SU-DHL-6 (cell line): ENCODE data around the gene ZCCHC3.
A peak's percentile ranks its signal among the peaks of the same experiment; 100 is the strongest.

ENCODE experiments used
- H2AFZ ChIP-seq: fragments of 200-600 bp; sonication (generic); 2 replicates; pipeline ENCODE4 v1.6.1; 2014; ENCODE audit warnings: low read depth, mild to moderate bottlenecking, moderate library complexity, mixed read lengths, antibody characterized with exemption, low read length; ENCODE audit not compliant: severe bottlenecking
- H3F3A ChIP-seq: fragments of 200-600 bp; shearing (Covaris generic); 2 replicates; pipeline ENCODE4 v1.6.0; 2016; ENCODE audit warnings: antibody characterized with exemption, mild to moderate bottlenecking; ENCODE audit not compliant: insufficient read depth
- H3K27ac ChIP-seq: fragments of 200-600 bp; sonication (generic); 2 replicates; pipeline ENCODE4 v1.5.1; 2016; ENCODE audit warnings: low read depth, mild to moderate bottlenecking, low read length, moderate library complexity, mixed read lengths
- H3K27me3 ChIP-seq: fragments of 200-600 bp; sonication (generic), shearing (Covaris generic); 2 replicates; pipeline ENCODE4 v1.6.0; 2014; ENCODE audit warnings: mild to moderate bottlenecking, low read length
- H3K36me3 ChIP-seq: fragments of 200-600 bp; sonication (generic); 2 replicates; pipeline ENCODE4 v1.6.1; 2014; ENCODE audit warnings: mild to moderate bottlenecking, low read length, mixed read lengths
- H3K4me2 ChIP-seq: fragments of 300-600, 200-600 bp; shearing (Covaris generic), sonication (generic); 2 replicates; pipeline ENCODE4 v1.6.0; 2014; ENCODE audit warnings: low read length, low read depth, mild to moderate bottlenecking; ENCODE audit not compliant: poor library complexity, severe bottlenecking
- H3K4me3 ChIP-seq: fragments of 200-600 bp; sonication (generic); 2 replicates; pipeline ENCODE4 v1.5.1; 2014; ENCODE audit warnings: antibody characterized with exemption, low read length, mild to moderate bottlenecking, mixed read lengths; ENCODE audit not compliant: insufficient read depth, poor library complexity, severe bottlenecking
- H3K79me2 ChIP-seq: fragments of 200-600 bp; sonication (generic); 2 replicates; pipeline ENCODE4 v1.6.1; 2014; ENCODE audit warnings: mild to moderate bottlenecking, low read length, moderate library complexity; ENCODE audit not compliant: insufficient read depth
- H3K9ac ChIP-seq: fragments of 200-600 bp; sonication (generic); 2 replicates; pipeline ENCODE4 v1.7.0; 2014; ENCODE audit warnings: mild to moderate bottlenecking, low read length
- H3K9me2 ChIP-seq: fragments of 200-600 bp; sonication (generic); replicated peaks from 2 replicates; pipeline ENCODE4 v1.6.1; 2014; ENCODE audit warnings: low read length; ENCODE audit not compliant: insufficient read depth
- H3K9me3 ChIP-seq: fragments of 200-600 bp; sonication (generic); 2 replicates; pipeline ENCODE4 v1.6.1; 2014; ENCODE audit warnings: low read length, mixed read lengths; ENCODE audit not compliant: insufficient read depth
- H4K20me1 ChIP-seq: fragments of 200-600 bp; sonication (generic); 2 replicates; pipeline ENCODE4 v1.6.1; 2014; ENCODE audit warnings: low read depth, mild to moderate bottlenecking, antibody characterized with exemption, low read length, moderate library complexity, mixed read lengths
- EZH2phosphoT487 ChIP-seq: fragments of 200-600 bp; sonication (generic), shearing (Covaris generic); conservative IDR thresholded peaks from 2 replicates; pipeline ENCODE4 v1.6.1; 2018; ENCODE audit warnings: mild to moderate bottlenecking, antibody characterized with exemption, low read length, moderate library complexity, mixed read lengths
- TF ChIP-seq, protein P1 (sequence below): fragments of 200-600 bp; sonication (generic); IDR thresholded peaks from one replicate; pipeline ENCODE4 v1.5.1; 2017; ENCODE audit warnings: antibody characterized with exemption, mild to moderate bottlenecking, low read length, moderate library complexity; ENCODE audit not compliant: insufficient read depth, poor library complexity, severe bottlenecking

The ZCCHC3 gene

GRCh38 chr20:309841-310644, 12.7 kb downstream of the ZCCHC3 start:
- H3K4me2 ChIP-seq = peak overlapping the region; percentile 32
- no peaks in the 10 kb centered on the region for H3F3A ChIP-seq
- H3K4me3 ChIP-seq = no peak overlapping the region
- no peaks in the 10 kb centered on the region for H3K79me2 ChIP-seq
- TF ChIP-seq, protein P1, sequence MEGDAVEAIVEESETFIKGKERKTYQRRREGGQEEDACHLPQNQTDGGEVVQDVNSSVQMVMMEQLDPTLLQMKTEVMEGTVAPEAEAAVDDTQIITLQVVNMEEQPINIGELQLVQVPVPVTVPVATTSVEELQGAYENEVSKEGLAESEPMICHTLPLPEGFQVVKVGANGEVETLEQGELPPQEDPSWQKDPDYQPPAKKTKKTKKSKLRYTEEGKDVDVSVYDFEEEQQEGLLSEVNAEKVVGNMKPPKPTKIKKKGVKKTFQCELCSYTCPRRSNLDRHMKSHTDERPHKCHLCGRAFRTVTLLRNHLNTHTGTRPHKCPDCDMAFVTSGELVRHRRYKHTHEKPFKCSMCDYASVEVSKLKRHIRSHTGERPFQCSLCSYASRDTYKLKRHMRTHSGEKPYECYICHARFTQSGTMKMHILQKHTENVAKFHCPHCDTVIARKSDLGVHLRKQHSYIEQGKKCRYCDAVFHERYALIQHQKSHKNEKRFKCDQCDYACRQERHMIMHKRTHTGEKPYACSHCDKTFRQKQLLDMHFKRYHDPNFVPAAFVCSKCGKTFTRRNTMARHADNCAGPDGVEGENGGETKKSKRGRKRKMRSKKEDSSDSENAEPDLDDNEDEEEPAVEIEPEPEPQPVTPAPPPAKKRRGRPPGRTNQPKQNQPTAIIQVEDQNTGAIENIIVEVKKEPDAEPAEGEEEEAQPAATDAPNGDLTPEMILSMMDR = no peak
- TF ChIP-seq EZH2phosphoT487 = no peak
- no peak overlapping the region for H2AFZ ChIP-seq
- no peaks in the 10 kb centered on the region for H3K9me3 ChIP-seq
- no peaks in the 10 kb centered on the region for H3K36me3 ChIP-seq
- H3K9me2 ChIP-seq = no peaks in the 10 kb centered on the region
- H3K27me3 ChIP-seq = no peaks in the 10 kb centered on the region
- no peak overlapping the region for H3K27ac ChIP-seq
- no peak overlapping the region for H3K9ac ChIP-seq
- H4K20me1 ChIP-seq = no peaks in the 10 kb centered on the region

DNA sequence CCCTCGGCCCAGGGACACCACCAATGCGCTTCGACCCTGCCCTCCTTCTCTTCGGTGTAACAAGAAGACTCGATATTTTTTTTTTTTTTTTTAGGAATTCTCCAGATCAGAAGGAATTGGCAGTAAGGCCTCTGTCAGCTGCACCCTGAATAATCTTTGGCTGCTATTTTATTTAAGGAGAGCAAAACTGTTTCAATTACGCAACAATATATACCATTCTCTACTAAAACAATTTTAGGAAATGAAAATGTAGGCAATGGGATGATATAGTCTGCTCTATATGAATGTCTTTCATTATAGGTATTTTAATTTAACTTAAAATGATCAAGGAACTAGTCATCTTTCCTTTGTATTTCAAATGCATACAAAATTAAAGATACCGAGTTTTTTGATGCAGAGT, 13.3 kb downstream of the ZCCHC3 start:
- no peaks in the 10 kb centered on the region for H3K27me3 ChIP-seq
- no peaks in the 10 kb centered on the region for H3K79me2 ChIP-seq
- H3K4me2 ChIP-seq = peak overlapping the region; percentile 32
- no peaks in the 10 kb centered on the region for H3K9me3 ChIP-seq
- H3K9me2 ChIP-seq = no peaks in the 10 kb centered on the region
- H3K27ac ChIP-seq = no peak overlapping the region
- H3K9ac ChIP-seq = no peak overlapping the region
- H3F3A ChIP-seq = no peaks in the 10 kb centered on the region
- no peaks in the 10 kb centered on the region for H4K20me1 ChIP-seq
- TF ChIP-seq, protein P1 = no peak
- TF ChIP-seq EZH2phosphoT487 = no peak
- no peaks in the 10 kb centered on the region for H3K36me3 ChIP-seq
- H3K4me3 ChIP-seq = no peak overlapping the region
- no peak overlapping the region for H2AFZ ChIP-seq

- H3K79me2 ChIP-seq = no peaks in the 10 kb centered on the region
- H2AFZ ChIP-seq = no peak overlapping the region
- no peaks in the 10 kb centered on the region for H3K9me3 ChIP-seq
- no peak overlapping the region for H3K4me2 ChIP-seq
- H3K36me3 ChIP-seq = no peaks in the 10 kb centered on the region
- no peaks in the 10 kb centered on the region for H3F3A ChIP-seq
- no peaks in the 10 kb centered on the region for H3K9me2 ChIP-seq
- no peaks in the 10 kb centered on the region for H3K27me3 ChIP-seq
- TF ChIP-seq, protein P1 = no peak
- TF ChIP-seq EZH2phosphoT487 = no peak
- H3K9ac ChIP-seq = no peak overlapping the region
- no peak overlapping the region for H3K27ac ChIP-seq
- no peaks in the 10 kb centered on the region for H4K20me1 ChIP-seq
- no peak overlapping the region for H3K4me3 ChIP-seq
Observed at GRCh38 chr20:311609-312008, 14.2 kb downstream of the ZCCHC3 start.
